GM12865 (cell line): ENCODE measurements around the gene FANCM.

Experiments
- DNase-seq: peaks from one replicate; pipeline ENCODE4 v3.0.0; 2010; ENCODE audit warnings: low read depth
- H3K4me3 ChIP-seq: 2 replicates; pipeline ENCODE4 v1.5.1; 2011; ENCODE audit warnings: mild to moderate bottlenecking, low read depth, low read length, control low read depth
- TF ChIP-seq, protein P1 (sequence below): IDR thresholded peaks from 2 replicates; pipeline ENCODE4 v1.5.1; 2011; ENCODE audit warnings: low read length, control low read depth, low read depth, inconsistent platforms; ENCODE audit not compliant: insufficient read depth; ENCODE audit errors: missing control alignments

FANCM gene

GRCh38 chr14:45103806-45104205 lies 31.9 kb upstream of the FANCM start:
- no peak for DNase-seq
- H3K4me3 ChIP-seq, result no peak overlapping the region
- TF ChIP-seq, protein P1, sequence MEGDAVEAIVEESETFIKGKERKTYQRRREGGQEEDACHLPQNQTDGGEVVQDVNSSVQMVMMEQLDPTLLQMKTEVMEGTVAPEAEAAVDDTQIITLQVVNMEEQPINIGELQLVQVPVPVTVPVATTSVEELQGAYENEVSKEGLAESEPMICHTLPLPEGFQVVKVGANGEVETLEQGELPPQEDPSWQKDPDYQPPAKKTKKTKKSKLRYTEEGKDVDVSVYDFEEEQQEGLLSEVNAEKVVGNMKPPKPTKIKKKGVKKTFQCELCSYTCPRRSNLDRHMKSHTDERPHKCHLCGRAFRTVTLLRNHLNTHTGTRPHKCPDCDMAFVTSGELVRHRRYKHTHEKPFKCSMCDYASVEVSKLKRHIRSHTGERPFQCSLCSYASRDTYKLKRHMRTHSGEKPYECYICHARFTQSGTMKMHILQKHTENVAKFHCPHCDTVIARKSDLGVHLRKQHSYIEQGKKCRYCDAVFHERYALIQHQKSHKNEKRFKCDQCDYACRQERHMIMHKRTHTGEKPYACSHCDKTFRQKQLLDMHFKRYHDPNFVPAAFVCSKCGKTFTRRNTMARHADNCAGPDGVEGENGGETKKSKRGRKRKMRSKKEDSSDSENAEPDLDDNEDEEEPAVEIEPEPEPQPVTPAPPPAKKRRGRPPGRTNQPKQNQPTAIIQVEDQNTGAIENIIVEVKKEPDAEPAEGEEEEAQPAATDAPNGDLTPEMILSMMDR, result no peak

DNA sequence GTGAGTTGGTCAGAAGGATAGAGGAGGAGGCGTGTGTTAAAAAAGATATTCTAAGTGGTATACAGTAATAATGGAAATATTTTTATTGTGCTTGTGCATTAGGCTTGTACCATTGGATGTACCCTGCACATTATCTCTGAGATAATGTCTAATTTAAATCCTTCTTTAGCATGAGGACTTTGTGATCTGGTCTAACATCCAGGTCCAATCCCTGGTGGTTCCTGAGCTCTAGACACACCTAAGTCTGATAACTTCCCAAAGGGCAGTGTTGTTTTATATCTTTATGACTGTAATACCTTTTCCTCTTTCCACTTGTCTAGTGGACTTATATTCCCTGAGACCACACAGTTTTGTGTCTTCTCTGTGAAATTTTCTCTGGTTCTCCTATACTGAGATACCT lies 31.2 kb upstream of the FANCM start:
- TF ChIP-seq, protein P1, result no peak
- no peak overlapping the region for H3K4me3 ChIP-seq
- DNase-seq, result no peak

- H3K4me3 ChIP-seq, result no peak overlapping the region
- no peak for DNase-seq
- TF ChIP-seq, protein P1, result no peak
These were observed 22.6 kb upstream of the FANCM start for GRCh38 chr14:45112896-45113781.

DNA sequence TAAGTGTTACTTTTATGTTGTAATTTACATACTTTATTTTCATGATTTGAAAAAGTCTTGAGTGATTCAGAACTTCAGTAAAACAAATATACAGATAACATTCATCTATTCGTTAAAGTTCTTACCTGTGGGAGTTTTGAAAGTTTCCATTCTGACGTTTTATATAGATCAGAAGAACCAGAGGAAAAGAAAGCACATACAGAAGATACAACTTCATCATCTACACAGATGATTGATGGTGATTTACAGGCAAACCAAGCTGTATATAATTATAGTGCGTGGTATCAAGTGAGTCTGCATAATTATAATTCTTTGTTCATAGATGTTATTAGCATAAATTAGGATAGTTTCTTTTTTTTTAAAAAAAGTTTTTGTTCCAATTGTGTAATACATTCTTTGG lies 21.4 kb upstream of the FANCM start:
- DNase-seq, result no peak
- TF ChIP-seq, protein P1, result no peak
- H3K4me3 ChIP-seq, result no peak overlapping the region

- TF ChIP-seq, protein P1, result no peak
- no peak for DNase-seq
- no peak overlapping the region for H3K4me3 ChIP-seq
These were observed 17.1 kb upstream of the FANCM start for GRCh38 chr14:45118594-45118993.

DNA sequence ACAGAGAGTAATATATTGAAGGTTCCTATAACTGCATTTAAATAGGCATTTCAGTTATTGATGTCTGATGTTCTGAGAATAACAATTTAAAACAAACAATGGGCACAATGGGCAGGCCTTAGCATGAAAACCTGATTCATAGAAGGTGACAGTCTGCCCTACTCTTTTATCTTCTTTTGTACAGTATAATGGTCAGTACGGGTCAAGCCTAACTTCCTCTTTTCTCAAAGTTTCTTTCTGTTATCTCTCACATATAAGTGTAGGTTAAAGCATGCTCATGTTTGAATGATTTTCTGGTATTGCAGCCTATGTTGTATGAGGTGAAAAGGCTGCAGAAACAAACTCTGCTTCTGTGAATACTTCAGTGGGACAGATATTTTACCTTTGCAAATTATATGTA lies 15.6 kb upstream of the FANCM start:
- DNase-seq, result no peak
- TF ChIP-seq, protein P1, result no peak
- H3K4me3 ChIP-seq, result no peak overlapping the region

GRCh38 chr14:45123271-45123670 lies 12.5 kb upstream of the FANCM start:
- TF ChIP-seq, protein P1, result no peak
- no peak for DNase-seq
- no peak overlapping the region for H3K4me3 ChIP-seq
